Stimulated activated CD4-positive, alpha-beta T cell treated with anti-CD3 and anti-CD28 coated beads, Interleukin-2, amount 100 ng/mL, for 24 hours (primary cell): ENCODE results near the gene WWOX.

ENCODE experiments used
- DNase-seq, 2 donors: peaks; one replicate each; pipeline ENCODE4 v3.0.0-alpha.2; 2020

Gene WWOX

DNA sequence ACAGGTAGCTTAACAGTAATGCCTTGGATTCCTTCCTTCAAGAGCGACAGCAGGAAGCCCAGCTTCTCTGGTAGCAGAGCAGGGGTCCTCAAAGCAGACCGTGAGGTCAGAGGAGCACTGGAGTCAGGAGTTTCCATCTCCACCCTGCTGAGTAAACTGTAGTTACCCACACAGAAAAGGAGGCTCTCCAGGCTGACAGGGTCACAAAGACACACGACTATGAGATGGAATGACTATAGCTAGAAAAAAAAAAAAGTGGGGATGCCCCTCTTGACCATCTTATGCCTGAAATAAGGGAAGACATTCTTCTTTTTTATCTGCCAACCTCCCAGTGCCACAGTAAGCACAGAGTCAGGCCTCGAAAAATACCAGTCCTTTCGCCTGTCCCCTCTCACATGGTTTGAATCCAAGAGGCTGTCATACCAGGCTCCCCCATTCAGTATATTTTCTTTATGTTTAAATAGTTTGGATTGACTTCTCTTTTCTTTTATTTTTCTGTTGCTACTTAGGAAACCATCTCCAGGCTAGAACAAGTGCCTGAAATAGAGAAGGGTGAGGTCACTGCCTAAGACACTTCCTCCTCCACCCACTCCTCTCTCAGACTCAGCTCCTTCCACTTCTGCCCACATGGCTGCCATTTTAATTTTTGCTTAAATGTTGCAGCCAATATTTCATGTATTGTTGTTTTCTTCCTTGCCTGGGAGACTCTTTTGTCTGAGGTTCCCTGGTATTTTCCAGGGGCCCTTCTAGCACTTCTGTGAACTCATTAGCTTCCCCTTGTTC, 793.7 kb downstream of the WWOX start:
- DNase-seq: no peak

DNA sequence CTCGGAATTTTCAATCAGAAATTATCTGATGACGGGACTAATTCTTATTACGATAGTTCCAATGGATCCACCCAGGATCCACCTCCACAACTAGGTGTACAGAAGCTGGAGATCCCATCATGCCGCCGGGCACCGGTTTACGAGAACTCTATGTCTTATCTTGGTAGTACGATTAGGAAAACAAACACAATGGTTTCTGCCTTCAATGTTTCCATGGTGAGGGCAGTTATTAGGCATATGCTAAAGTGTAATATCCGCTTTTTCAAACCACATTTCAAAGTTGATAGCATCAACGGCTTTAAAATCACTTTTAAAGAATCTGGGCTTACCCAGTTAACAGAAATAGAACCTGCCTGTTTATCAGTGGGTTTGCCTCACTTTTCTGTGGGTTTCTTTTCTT, 795.4 kb downstream of the WWOX start:
- DNase-seq: peak; percentile 23 to 29

DNA sequence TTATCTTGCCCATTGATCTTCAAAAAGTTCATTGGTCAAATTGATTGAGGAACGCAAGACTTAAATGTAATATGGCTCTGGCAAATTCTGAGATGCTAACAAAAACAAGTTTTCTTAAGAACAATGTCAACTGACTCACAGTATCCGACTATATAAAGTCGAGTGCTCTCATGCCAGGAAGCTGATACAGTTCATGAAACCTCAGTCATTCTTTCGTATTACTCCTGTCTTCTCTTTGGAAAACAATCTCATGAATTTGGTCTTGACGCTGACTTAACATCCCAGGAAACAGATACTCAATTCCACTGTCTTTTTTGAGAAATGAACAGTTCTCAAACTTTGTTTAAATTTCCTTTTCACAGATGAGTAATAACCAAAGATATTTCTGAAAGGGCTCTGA, 796.2 kb downstream of the WWOX start:
- DNase-seq: no peak

DNA sequence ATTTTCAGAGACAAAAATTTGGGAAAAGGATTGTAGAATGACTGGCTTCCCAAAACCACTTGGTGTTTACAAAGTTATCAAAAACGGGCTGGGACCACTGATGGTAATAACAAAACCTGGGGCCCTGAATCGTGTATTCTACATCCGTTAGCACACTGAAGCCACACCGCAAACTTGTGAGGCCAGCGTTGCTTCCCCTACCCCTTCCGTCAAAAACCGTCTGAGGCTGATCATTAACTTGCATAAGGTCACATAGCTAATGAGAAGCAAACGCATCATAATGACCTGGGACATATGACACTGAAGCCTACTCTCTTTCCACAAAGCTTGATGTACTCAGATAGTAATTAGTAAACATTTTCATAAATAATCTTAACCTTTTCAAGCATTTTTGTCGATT, 796.8 kb downstream of the WWOX start:
- DNase-seq: peak; percentile 26 to 29

DNA sequence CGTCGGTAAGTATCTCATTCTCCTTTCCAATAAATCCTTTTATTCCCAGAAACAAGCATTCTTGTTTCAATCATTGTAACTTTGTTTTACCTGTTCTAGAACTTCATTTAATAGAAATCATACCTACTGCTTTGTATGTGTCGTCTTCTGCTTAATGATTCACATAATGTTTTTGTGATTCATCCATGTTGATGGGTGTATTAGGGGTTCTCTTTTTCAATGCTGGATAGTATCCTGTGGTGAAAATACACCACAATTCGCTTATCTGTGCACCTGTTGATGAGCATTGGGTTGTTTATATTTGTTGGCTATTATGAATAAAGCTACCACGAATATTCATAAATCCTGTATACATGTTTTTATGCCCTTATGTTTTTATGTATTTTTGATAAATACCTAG, 797.8 kb downstream of the WWOX start:
- DNase-seq: no peak

DNA sequence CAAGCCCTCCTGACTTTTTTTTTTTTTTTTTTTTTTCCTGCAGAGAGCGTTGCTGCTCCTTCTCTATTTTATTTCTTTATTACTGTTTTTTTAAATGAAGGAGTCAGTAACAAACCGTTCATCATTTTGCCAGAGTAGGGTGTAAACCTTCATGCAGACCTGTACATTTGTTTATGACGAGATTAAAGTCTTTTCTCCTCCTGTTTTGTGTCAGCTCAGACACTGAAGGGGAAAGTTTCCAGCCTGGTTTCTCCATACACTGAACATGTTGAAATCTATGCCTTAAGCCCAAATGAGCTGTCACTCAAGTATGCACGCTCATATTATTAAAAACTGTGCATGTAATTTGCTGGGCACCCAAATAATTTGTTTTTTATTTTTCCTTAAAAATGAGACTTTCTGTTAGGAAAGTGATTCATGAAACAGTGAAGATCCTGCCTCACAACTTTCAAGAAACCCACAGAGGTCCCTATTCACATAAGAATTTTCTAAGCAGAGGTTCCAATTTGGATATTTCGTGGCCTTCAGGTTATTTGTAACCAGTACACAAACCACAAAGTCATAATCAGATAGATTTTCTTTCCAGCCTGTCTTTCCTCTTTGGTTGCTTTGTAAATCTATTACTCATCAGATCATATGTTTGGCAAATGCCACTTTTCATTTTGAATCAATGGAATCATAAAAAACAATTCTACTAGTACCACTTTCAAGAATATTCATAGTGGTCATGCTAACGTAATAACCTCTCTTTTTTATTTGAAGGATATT, 800.8 kb downstream of the WWOX start:
- DNase-seq: no peak

DNA sequence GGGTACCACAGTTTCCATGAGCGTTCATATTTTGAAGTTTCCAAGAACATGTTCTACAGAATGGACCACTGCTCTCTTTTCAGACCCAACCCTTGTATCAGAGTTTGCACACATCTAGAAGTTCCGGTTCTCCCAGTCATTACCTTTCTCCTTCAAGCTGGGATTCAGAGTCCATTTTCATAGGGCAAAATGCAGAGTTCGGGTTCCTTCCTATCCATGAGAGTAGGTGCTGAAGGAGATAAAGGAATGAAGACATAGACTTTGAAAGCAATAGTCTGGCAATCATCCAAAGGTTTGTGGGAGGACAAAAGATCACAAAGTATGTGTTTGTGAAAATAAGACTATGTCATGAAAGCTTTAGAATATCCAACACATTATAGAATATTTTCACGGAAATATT, 801.5 kb downstream of the WWOX start:
- no peak for DNase-seq

DNA sequence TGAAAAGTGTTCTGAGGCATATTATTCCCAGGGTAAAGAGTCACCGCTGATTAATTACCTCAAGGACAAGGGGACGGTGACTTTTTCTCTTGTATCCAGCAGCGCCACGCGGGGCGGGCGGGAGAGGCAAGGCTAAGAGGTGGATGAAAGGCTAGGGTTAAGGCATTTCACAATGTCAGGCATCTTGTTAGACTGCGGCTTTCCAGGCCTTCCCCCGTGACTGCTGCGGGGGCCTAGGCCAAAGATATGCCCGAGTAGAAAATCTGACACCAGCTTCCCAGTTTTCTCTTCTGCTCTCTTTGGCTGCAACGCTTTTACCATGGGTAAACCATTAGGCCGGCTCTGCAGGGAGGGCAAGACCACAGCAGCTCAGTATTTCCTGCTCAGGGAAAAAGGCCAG, 802.9 kb downstream of the WWOX start:
- DNase-seq: no peak

DNA sequence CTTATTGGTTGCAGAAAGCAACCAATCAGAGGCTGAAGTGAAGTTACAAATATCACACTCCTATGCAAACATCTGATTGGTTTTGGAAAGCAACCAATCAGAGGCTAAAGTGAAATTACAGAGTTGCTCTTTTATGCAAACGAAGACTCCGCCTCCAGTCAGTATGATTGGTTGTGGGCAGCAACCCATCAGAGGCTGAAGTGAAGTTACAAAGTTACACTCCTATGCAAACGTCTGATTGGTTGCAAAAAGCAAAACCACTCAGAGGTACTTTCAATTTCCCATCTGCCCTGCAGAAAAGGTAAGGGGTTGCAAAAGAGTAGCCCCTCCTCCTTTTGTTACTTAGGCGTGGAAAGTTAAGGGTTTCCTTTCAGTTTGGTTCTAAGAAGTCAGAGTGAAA, 803.8 kb downstream of the WWOX start:
- no peak for DNase-seq

DNA sequence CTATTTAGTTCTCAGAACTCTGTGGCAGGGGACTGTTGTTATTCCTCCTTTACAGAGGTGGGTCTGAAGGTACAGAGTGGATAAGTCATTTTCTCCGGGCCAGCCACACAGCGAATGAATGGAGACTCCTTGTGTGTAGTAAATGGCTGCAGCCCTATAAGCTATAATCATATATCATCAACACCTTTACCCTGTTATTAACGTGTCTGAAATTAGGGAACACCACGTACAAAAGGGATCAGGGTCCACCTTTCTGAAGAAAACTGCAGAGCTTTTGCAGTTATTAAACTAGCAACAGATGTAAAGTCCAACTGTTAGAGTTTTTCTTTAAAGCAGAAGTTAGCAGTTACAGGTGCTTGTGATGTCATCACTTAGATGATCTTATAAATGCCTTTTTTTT, 804.4 kb downstream of the WWOX start:
- no peak for DNase-seq

DNA sequence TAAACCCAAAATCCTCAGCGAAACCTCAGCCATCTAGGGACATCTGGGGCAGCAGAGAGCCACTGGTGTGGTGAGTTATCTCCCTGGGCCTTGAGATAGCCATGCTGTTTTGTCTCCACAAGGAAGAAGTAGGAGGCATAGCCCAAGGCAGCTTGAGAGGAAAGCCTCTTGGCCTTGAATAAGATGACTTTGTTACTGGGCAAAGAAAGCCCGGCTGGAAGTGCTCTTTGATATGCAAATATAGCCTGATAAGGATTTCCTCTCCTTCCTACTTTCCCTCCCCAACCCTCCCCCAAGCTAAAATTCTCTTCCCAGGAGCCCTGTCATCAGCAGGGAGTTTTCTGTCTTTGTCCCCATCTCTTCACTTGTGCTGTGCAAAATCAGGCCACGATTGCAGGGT, 806.7 kb downstream of the WWOX start:
- no peak for DNase-seq

DNA sequence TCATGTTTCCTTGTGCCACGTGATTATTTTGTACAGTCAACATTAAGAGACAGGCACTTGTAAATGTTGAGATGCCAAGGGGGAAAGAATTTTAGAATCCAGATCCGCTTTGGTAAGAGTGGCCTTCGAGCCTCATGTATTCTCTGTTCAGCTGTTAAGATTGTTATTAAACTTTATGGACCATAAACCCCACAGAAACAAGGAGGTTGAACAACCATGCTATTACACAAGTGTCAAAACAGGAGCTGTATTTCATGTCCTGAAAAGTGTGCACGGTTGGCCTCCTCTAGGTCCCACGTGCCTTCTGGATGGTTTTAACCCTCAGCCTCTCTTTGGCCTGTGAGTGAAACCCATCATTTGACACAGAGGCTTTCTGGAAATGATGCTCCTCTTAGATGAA, 809.8 kb downstream of the WWOX start:
- no peak for DNase-seq

DNA sequence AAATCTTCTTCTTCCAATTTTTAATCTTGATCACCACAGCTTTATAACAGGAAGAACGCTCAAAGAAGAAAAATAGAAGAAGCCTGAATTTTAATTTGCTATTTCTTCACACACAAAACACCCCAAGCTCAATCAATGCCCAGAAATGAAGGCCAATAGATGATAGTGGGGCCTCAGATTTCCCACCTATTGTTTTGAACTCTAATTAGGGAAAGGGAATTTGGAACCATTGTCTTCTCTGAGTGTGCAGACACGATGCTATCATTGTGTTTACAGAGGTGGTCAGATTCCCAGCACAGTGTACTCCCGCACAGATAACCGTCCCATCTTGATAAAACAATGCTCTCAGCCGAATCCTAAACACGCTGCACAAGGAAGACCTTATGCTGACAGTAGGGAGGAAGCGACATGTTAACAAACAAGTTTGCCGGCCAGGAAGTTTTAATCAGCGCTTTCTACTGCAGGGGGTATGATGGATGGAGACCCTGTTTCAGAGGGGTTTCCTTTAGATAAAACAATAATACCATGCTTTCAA, 816.4 kb downstream of the WWOX start:
- no peak for DNase-seq

DNA sequence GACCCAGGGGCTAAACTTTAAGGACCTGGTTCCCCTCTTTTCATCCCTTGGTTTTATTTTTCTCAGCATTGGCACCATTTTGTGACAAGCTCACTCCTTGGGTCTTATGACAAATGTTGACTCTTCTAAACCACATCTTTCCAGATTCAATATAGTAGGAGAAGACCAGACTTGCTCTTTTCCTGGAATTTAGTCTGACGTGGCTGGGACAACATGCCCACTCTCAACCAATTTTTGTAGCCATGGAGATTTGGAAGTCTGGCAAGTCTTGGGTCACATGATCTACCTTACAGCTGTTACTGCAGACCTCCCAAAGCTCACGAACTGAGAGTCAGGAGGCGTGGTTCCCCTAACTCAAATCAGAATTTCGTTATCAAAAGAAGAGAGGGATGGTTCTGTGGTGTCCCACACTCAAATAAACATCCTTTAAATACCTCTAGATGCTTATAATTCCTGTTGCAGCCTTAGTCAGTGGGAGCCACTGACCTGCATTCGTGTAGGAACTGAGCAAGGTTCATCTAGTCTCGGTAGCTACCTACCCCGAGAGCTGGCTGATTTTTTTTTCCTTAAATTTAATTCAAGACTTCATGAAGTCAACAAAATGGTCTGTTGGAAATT, 817.6 kb downstream of the WWOX start:
- no peak for DNase-seq

DNA sequence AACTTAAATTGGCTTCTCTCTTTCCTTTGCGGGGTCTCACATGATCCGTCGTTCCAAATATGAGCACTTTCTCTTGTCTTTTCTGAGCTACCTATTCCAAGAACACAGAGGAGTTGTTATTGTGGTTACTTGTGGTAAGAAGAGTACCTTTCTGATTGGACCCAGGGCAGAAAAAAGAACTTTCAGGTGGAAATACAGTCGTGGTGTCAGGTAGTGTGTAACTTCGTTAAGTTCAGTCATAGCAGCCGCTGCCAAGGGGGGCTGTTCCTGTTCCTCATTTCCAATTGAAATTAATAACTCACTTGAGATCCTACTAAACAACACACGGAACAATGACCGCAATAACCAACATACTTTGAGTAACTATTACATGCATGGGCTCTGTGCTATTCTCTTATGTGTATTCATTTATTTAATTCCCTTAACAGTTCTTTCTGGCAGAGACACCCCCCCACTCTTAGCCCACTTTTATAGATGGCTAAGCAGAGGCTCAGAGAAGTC, 819.4 kb downstream of the WWOX start:
- no peak for DNase-seq

DNA sequence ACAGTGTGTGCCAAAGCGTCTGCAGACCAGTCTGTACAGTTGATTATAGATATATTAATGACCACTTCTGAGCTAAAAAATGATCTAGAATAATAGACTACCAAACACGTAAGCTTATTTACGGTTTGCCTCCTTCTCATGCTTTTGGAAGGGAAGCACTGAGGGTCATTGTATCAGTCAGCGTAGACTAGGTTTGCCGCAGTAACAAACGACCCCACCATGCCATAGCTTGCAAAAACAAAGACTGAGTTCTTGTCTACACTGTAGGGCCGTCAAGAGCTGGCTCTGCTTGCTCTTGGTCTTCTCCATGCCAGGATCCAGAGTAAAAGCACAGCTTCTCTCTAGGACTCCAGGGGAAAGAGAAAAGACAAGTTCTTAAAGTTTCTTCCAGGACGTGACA, 820.4 kb downstream of the WWOX start:
- no peak for DNase-seq

DNA sequence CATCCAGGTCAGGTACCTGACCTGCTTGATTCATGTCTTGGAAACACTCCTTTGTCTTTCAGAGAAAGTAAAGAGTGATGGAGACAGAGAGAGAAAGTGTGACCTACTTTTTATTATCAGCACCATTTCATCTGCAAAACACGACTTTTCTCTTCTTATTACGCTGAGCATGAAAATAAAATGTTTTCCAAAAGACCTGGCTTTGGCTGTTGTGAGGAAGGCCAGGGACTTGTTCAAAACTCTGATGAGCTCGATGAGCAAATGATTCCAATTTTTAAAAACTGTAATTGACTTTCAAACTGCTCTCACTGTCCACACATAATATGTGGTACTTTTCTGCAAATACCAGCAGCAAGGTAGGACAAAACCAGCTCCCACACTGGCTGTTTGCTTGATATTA, 821.2 kb downstream of the WWOX start:
- no peak for DNase-seq

DNA sequence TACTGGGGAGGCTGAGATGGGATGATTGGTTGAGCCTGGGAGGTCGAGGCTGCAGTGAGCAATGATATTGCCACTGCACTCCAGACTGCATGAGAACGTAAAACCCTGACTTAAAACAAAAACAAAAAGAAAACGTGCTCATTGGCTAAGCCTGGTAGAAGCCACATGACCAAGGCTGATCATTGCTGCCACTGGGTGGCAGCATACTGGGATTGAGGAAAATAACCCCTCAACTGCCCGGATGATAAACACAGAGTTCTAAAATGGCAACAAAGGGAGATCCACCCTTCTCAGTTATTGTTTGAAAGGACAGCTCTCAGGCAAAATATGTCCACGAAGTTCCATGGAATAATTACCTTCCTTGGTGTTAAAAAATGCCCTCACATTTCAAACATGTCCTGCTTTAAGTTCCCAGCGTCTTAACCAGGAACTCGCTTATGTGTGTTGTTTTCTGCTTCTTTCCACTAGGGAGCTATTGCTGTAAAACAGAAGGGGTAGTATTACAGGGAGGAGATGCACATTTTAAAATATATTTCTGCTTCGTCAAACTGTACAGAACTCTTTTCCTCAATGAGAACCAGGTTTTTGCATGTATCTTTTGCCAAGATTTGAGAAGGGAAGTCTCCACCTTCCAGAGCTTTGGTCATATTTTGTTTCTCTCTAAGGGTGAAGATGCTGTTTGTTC, 825.8 kb downstream of the WWOX start:
- peak; percentile 41 to 55 for DNase-seq

DNA sequence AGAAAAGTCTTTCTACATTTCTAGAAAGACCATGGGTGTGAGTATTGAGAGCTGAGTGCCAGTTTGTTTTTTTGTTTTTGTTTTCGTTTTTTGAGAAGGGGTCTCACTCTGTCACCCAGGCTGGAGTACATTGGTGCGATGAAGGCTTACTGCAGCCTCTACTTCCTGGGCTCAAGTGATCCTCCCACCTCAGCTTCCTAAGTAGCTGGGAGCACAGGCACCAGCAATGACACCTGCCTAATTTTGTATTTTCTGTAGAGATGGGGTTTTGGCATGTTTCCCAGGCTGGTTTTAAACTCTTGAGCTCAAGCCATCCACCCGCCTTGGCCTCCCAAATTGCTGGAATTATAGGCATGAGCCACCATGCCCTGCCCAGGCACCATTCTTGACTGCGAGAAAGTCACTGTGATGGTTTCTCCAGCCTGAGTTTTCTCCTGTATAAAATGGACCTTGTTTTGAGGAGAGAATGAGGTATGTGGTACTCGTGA, 827.3 kb downstream of the WWOX start:
- DNase-seq: no peak

DNA sequence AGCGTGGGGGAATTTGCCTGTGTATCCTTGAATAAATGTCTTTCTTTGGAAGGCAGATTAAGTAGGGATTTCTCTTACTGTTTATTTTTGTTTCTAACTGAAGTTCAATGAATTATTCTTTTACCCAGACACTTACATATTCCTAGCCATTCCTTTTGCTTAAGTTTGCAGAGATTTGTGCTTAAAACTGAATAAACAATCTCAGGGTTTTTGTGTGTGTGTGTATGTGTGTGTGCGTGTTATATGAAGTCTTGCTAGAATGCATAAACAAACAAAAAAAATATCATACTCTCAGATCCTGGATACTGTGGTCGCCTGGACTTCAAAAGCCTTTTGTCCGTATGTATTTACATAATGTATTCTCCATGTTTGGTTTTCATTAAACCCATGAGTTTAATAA, 828.3 kb downstream of the WWOX start:
- no peak for DNase-seq

DNA sequence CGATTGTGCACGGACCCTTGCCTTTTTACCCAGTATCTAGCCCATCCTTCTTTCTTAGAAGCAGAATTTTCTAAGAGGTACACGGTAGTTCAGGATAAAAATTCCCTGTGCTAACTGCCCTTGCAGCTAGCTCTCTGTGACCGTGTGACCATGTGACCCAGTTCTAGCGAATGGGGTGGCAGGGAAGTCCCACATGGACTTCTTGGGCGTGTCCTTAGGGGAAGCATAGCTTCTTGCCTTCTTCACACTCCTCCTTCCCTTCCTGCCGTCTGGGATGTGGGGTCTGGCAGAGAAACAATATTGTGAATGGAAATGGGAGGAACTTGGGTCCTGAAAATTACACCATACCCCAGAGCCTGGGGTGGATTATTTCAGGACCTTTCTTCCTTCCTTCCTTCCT, 830.4 kb downstream of the WWOX start:
- no peak for DNase-seq

DNA sequence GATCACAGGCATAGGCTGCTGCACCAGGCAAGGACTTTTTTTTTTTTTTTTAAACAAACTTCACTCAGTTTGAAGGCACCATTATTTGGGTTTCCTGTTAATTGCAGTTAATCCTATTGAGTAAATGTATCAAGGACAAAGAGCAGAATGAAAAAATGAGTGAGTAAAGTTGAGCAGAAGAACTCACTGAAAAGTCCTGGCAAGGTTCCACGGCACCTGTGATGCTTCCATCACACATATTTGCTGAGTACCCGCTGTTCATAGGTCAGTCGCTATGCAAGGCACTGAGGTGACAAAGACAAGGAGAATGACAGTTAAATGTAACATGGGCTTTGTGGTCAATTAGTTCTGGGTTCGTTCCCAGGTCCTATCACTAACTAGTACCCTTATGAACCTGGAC, 831.1 kb downstream of the WWOX start:
- no peak for DNase-seq

DNA sequence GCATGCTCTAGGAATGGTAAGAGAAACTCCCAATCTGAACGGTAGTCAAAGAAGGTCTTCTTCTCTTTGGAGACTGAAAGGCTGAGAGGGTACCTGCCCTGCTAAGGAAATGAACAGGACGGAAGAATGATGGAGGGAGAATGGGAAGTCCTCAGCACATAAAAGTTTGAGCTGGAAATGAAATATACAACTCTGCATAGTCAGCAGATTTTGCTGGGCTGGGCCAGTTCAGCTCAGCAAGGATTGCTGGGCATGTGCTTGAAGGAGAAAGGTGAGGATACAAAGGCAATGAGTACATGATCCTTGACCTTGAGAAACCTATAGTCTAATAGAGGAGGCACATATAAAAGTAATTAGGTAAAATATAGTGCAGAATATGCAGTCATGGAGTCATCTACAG, 831.8 kb downstream of the WWOX start:
- no peak for DNase-seq
